GM19099 (cell line): ENCODE results near the gene CDH12.

ENCODE experiments used
- POLR2A ChIP-seq: IDR thresholded peaks from 3 replicates; pipeline ENCODE4 v1.6.1; 2011; ENCODE audit warnings: low read depth; ENCODE audit not compliant: insufficient read length; ENCODE audit errors: extremely low read depth

CDH12 gene

DNA sequence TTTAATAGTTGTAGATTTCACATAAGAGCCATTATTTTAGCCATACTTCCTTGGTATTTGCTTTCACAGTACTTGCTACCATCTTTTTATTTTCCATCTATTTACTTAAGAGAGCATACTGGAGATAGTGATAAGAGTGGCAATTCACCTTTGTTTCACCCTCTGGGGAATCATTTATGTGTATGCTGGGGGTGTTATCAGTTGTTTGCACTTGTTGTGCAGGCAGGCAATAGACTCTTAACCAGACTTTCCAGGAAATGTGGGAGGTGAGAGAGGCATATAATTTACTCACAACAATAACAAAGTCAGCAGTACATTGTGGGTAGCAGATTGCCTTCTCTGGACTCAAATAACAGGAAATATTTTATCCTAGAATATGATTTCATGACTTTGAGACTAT, 1018.3 kb downstream of the CDH12 start:
- TF ChIP-seq POLR2A: no peak

DNA sequence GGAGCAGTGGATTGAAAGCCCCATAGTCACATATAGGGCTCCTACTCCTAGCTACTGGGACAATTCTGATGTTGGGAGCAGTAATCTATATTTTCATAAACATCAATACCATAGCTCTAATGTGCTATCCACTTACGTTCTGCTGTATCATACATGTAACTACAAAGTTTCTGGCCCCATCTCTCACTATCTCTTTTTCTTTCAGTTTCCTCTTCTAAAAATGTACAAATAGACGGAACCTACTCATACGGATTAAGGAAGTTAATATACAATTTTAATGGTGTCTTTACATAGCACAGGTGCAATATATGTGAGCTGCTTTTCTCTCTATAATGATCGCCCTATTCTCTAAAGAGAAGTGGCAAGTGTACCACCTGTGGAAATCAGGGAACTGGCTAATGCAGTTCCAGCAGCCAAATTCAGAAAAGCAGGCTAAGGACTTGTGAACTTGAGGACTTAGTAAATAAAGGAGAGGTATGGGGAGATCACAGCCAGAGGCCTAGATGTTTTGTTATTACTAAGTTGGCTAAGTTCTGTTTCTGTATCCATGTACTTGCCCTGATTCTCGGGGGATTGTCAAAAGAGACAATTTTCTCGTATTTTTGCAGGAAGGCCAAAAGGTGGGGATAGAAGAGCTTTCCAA, 1021.9 kb downstream of the CDH12 start:
- TF ChIP-seq POLR2A: no peak

DNA sequence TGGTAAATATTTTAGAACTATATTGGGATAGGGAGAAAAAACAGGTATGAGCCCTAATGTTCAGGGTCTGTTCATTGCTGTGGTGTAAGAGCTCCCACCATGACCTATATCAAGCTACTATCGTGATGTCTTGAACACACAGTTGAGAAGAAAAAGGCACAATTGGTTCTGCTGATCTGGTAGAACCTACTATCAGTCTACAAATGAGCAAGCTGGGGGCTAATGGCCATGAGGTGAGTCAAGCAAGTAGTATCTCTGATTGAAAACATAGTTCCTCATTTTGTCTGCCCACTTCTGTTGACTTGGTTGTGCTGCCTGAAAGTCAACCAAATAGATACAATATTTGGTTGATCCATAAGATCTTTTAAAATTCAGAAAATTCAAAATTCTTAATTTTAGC, 1026.3 kb downstream of the CDH12 start:
- no peak for TF ChIP-seq POLR2A

DNA sequence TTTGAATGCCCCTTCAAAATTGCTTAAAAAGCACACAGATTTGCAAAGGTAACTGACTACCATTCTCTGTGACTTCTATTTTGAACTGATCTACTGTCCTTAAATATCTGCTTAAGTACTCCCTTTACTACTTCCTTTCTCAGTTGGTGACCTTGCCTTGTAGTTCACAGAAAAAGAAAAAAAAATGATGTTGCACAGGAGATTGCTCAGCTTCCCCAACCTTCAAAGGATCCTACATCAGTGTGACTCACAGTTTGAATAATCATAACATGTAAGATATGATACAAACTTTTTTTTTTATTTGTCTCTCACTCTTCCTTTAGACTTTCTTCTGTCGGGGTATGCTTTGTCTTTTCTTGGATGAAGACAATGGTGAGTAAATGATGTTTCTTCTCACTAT, 1029.6 kb downstream of the CDH12 start:
- TF ChIP-seq POLR2A: no peak

DNA sequence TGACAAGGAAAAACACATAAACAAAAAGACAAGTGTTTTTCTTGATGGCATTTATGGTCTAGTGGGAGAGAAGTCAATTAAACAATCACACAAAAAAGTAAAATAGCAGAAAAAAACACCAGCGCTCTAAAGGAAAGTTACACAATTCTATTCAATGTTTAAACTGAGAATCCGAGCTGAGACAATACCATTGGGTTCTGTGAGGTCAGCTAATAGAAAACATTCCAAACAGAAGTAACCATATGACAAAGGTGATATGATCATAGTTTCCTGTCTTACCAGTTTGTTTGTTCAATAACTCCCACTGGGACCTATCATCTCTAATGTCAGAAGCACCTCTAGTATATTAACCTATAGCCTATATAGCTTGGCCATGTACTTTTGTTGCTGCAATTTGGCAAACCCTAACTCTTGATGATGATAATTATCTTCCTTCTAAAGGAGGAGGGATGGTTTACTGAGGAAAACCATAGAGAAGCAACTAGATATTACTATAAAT, 1030.0 kb downstream of the CDH12 start:
- no peak for TF ChIP-seq POLR2A

DNA sequence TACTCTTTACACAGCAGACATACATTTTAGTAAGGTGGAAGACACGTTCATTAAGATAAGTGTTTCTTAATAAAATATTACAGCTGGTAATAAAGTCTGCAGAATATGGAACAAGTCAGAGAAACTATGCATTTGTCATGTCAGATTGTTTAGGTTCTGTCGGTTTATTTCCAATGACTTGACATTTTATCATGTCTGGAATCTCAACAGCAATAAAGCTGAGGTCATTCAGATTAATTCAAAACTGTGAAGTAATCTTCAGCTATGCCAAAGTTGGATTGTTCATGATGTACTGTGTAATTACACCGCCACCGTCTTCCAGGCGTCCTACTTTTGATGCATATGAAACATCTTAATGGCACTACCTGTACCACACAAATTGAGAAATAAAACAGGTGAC, 1032.6 kb downstream of the CDH12 start:
- TF ChIP-seq POLR2A: no peak

DNA sequence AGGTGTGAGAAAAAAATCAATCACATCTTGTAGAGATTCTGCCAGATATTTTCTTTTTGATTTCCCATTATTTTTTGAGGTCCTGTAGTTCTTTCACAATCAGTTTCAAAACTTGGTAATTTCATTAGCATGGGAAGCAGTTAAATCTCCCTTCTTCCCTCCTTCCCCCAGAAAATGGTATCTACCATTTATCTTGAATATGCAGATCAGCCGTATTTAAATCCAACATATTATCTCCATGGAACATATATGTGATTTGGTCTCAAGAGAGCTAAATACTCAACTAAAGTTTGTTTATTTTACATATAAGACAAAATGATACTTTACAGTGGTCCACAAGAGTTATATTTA, 1034.8 kb downstream of the CDH12 start:
- no peak for TF ChIP-seq POLR2A

DNA sequence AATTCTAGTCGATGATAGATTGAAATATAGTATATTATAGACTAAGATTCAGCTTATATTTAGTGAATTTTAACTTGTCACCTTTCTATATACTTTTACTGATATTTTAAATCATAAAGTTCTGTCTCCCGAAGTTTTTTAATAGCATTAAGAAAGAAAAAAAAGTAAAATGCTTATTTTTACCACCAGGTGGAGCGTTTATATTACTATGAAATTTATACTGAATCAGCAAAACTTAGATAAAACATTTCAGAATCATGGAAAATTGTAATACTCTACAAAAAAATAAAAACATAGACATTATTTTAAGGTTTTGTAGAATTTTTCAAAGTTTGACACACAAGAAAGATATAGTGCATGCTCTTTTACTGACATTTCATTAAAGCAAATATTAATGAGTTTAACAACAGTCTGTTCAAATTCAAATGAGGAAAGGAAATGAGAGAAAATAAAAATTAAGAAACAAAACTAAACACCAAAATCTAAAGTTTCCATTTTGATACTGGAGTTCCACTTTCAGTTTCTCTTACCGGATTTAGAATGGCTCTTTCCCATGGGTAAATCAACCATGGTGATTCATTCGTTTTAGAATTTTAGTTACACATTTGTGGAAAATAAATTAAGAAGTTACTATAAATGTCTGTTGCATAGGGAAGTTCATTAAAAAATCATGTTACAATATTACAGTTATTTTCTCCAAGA, 1035.3 kb downstream of the CDH12 start:
- TF ChIP-seq POLR2A: no peak

DNA sequence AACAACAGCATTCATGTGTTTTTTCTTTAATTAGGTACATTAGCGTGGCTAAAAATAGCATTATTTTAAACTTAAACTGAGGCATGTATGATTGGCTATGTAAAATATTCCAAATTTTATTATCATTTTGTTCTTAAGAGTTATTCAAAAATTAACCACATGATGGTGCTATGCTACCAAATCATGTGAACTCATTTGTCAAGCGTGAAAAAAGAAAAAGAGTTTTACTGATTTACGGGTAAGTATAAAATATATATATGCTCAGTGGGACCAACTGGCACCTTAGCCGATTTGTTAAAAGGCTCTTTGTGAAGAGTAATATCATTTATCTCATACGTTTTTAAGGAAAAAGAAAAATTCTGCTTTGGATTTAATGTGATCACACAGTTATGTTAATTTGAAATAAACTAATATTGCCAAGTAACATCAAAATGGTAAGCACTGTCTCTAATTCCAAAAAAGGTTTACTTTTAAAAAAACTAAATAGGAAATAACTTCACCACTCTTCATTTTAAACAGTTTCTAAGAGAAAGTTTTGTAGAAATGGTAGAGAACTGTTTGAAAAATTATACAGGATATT, 1042.3 kb downstream of the CDH12 start:
- TF ChIP-seq POLR2A: no peak

DNA sequence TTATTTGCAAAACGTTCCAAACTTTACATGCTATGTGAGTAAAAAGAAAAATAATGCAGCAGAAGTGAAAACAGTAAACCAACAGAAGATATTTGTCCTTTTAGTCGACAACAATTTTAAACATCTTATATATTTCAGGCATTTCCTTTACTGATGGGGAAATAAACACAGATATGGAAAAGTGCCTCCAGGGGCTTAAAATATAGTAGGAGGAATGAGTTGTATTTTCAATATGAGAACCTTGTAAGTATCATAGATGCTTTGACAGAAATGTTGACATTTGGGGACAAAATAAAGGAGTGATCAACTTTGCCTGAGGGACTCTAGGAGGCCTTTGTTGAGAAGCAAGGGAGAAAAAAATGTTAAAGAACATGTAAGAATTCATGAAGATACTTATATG, 1043.5 kb downstream of the CDH12 start:
- no peak for TF ChIP-seq POLR2A

DNA sequence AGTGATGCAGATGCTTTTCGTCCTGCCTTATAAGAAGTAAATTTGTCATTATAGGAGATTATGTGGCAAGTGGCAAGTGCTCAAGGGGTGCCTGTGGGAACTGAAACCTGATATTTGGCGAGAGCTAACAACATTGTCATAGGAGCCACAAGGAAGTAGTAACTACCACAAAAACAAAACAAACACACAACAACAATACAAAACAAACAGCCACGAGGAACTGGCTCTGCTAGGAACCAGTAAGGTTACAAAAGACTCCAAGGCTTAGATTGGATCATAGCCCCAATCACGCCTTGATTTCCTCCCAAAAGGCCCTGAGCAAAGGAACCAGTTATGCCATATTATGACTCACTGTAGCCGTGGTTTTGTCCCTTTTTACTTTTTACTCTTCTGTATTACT, 1045.2 kb downstream of the CDH12 start:
- TF ChIP-seq POLR2A: no peak

DNA sequence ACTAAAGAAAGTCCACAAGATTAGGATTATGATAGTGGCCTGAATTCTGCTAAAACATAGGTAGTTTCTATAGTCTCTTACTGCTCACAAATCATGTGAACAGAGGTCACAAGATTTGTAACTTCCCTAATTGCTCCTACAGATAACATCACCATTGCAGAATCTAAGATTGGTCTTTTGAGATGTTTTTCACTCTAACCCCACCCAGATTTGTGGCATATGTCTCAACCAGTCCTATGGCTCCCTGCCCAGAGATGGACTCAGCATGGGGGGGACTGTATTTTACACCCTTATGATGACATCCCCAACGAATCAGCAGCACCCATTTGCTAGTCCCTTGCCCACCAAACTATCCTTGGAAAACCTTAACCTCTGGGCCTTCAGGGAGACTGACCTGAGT, 1046.2 kb downstream of the CDH12 start:
- TF ChIP-seq POLR2A: no peak

DNA sequence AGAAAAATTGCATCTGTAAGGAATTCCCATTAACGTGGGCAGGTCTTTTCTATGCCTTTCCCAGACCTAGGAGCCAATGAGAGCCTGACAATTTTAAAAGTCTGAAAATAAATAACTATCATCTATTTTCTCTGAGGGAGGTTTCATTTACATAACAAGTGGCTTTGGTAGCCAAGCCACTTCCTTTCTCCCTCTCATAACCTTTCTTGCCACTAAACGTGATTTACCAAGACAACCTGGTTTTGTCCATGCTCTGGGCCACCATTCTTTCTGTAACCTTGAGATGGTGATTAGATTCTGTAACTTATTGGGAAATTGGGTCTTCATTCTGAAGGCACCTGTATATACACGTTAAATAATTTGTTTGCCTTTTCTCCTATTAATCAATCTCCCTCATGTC, 1046.9 kb downstream of the CDH12 start:
- no peak for TF ChIP-seq POLR2A

DNA sequence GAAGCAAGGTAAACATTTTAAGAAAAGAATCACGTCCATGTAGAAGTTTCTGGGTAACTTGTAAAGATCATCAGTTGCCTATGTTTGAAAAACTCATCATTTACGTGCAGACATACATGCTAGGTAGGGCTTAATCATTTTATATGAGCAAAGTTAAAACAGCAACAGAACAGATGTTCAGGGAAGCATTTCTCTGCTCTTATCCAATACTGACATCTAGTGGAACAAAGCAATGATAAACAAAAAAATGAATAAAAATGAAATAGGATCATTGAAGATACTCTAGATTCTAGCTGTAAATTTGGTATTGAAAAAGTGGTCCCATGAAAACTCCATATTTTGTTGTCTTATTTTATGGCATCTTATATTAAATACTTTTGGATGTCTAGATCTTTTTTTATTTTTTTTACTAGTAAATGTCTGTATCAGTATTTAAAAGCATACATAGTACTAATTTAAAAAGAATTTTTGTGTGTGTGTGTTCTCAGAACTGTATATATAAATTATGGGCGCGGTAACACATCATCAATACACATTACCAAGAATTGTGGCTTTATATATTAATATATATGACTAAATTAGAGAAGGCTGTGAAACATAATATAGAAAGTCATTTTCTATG, 1050.2 kb downstream of the CDH12 start:
- TF ChIP-seq POLR2A: no peak

DNA sequence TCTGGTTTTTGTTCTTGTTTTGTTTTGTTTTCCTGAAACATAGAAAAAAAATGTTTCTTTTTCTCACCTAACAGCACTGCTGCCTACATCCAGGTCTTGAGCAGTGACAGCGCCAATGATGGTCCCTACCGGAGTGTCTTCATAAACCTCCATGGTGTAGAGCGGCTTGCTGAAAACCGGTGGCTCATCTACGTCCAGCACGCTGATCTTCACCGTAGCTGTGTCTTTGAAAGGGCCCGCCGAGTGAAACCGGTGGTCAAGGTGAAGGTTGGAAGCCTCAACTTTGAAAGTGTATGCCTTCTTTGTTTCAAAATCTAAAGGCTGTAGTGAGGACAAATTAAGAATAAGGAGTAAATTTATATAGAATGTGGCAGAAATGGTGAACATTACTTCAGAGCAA, 1051.0 kb downstream of the CDH12 start:
- TF ChIP-seq POLR2A: no peak

DNA sequence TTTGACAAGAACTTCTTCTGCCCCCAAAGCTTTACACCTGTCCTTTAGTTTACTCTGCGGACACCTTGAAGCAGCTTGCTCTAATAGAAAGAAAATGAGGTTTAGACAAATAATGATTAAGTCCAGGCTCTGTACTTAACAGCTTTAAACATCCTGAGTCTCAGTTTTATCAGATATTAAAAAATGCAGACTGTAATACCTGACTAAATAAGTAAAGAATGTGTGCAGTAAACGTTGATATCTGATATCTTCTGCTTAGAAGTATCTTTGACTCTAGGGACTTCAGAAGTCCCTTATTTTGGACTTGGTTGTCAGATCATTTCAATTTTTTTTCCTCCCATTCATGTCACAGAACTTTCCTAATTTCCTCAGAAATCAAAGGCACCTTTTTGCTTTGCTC, 1060.4 kb downstream of the CDH12 start:
- TF ChIP-seq POLR2A: no peak
